Right lobe of liver (tissue), 4 donors: ENCODE results near the gene PPFIBP2.

Experiments used
- CTCF ChIP-seq, 4 donors: fragments of 200-600 bp in 3 of 4; fragments of 450-650 bp in 1 of 4; IDR thresholded peaks; one replicate each; pipeline versions ENCODE4 v1.5.1 to v1.8.0; 2016 to 2022; ENCODE audit warnings: antibody characterized with exemption in 4 of 4, mild to moderate bottlenecking in 2 of 4
- POLR2A ChIP-seq: fragments of 450-650 bp; IDR thresholded peaks from one replicate; pipeline ENCODE4 v1.6.1; 2017; ENCODE audit warnings: antibody characterized with exemption, mild to moderate bottlenecking
- donor health status: DM: no; HTN: no; CAD: no.
- donor health status: DM: no; HTN: no; CAD: no.
- donor health status: DM: no; HTN: yes; CAD: no.

GRCh38 chr11:7689239-7689638 lies 175.4 kb downstream of the PPFIBP2 start:
- TF ChIP-seq CTCF (IDR thresholded peaks at IDR 0.05) (no peak), POLR2A (no peak)
